HG03575 (cell line): ENCODE measurements around the gene PRKCA.
"Not testable (repeated sequence)": the region's sequence is repeated elsewhere in the genome, so short reads cannot be mapped to it uniquely, and the experiment has no call there.

Experiments used
- ATAC-seq: cut with Tn5 transposase; IDR thresholded peaks from one replicate; pipeline ENCODE4 v1.9.1; 2021; ENCODE audit not compliant: unreplicated experiment, insufficient number of reproducible peaks, low FRiP score; ENCODE audit errors: extremely low read depth

Gene PRKCA

DNA sequence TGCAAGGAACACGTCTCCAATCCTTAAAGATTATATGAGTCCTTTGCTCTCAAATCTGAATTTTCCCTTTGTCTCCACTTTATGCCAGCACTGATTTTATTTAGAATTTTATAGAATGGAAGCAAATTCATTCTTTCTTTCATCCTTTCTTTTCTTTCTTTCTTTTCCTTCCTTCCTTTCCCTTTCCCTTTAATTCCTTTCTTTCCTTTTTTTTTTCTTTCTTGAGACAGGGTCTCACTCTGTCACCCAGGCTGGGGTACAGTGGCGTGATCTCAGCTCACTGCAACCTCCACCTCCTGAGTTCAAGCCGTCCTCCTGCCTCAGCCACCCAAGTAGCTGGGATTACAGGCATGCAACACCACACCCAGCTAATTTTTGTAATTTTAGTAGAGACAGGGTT is 187.2 kb downstream of the PRKCA start:
- ATAC-seq: not testable (repeated sequence)

DNA sequence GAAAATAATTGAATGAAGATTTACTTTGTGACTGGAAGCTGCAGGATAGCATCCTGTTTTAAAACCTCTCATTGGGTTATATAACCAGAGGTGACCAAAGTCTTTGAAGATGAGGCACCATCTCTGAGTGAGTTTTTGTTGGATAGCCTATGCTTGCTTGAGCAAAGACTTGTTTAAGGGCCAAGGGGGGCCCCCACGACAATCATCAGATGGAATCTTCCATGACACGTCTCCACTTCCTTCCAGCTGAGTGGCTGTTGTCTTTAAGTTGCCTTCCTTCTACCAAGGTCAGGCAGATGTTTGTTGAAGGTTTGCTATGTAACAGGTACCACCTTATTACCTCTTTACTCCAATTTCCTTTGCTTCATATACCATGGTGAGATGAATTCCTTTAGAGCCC is 188.8 kb downstream of the PRKCA start:
- no peak for ATAC-seq

DNA sequence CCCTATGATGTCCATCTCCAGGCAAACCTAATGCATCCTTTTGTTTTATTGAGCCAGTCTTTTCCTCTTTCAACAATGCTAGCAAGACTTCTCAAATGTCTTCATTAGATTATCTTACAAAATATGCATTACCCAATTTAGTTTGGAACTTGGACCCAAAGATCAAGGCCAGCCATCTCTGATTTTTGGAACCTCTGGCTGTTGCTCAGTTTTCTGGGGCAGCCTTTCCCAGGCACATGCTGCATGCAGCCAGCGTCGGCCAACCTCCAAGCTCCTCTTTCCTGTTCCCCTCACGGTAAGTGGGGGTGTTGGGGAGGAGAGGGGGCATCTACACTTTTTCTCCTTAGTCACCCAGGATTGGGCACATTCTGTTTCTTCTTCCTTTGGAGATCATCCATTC is 189.3 kb downstream of the PRKCA start:
- ATAC-seq: no peak

DNA sequence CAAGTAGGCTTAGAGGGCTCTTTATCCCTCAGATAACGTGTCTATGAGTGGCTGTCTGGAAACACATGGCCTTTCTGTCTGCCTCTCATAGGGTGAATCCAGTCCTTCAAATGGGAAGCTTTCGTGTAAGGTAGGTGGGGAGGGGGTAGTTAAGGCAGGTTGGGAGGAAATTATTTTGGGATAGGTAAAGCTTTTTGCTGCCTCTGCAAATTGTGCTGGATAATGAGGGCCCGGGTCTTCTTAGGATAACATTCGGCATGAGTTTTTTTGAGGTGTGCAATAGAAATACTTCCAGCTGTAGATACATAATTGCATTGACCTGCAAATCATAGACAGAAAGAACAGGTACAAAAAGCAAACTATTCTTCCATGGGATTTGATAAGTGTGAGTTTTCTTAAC is 189.7 kb downstream of the PRKCA start:
- ATAC-seq: no peak

DNA sequence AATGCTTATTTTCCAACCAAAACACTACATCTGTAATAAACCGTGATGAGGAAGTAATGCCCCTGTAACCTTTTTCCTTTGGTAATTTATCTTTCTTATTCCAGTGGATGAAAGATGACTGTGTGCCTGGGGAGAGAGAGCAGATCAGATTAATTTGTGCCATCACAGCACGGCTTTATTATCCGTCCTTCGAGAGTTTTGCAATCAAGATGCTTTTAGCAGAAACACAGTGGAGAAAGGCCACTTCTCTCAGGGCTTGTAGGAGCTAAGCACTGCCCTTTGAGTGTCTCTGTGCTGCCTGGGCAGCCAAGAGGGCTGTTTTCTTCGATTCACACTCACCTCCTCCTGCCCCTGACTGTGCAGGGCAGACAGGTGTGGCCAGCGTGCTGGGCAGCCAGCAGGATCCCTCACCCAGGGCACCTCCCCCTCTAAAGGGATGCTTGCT is 190.2 kb downstream of the PRKCA start:
- ATAC-seq: no peak

DNA sequence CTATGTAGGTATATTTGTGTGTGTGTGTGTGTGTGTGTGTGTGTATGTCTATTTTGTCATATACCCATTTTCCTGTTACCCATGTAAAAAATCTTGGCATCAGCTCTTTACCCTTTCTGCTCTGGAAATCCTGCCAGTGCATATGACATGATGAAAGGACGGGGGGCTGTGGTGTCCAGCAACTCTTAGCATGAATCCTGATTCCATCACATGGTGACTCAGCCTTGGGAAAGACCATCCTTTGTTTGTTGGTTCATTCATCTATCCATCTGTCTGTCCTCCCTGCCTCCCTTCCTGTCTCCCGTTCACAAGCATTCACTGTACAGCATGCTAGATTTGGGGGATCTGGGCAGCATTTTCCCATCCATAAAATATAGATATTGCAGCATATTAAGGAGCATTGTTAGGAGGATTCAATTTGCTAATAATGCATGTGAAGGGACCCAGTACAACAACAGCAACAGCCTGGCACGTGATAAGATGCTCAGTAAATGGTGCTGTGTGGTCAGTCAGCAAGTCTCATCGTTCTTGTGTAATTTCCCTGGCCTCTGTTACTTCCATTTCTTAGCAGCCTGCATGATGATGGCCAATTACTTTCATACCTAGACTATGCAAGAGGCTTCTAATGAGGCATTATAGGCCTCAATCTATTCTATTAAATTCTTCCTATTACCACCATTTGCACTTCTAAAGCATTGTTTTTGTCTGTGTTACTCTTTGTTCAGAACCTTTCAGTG is 191.0 kb downstream of the PRKCA start:
- no peak for ATAC-seq

DNA sequence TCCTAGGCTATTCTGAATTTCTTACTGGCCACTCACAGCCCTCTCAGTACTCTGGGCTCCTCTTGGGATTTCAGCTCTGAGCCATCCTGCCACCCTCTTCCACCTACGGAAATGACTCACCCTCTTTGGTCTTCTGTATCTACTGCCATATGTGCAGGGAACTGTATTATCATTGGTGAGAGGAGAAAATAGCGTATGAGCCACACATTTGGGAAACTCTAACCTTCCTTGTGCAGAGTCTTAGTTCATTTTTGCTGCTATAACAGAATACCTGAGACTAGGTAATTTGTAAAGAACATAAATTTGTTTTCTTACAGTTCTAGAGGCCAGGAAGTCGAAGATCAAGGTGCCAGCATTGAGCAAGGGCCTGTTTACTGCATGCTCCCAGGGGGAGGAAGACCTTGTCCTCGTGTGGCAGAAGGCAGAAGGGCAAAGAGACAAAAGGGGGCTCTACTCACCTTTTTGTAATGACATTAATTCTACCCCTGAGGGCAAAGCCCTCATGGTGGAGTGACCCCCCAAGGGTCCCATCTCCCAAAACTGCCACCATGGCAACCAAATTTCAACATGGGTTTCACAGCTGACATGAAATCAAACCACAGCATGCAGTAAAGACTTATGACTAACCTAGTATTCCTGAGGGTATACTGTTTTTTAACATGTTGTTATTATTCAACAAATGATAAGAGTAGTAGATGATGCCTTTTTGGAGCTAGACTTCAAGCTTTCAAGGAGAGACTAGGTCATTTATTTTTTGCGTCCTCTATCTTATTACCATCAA is 191.8 kb downstream of the PRKCA start:
- no peak for ATAC-seq

DNA sequence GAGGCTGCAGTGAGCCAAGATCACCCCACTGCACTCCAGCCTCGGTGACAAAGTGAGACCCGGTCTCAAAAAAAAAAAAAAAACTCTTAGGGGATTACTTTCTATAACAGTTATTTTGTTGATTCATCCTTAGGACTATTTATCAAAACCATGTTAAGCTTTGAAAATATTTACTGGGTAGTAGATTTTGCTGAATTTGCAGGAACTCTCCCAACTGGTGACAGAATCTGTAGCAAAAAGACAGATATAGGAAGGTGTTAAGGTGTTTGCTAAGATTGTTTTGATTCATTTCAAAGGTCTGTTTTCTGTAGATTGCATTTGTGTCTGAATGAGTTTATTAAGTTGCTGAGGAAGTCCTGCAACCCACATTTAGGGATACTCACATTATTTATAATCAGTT is 192.6 kb downstream of the PRKCA start:
- no peak for ATAC-seq

DNA sequence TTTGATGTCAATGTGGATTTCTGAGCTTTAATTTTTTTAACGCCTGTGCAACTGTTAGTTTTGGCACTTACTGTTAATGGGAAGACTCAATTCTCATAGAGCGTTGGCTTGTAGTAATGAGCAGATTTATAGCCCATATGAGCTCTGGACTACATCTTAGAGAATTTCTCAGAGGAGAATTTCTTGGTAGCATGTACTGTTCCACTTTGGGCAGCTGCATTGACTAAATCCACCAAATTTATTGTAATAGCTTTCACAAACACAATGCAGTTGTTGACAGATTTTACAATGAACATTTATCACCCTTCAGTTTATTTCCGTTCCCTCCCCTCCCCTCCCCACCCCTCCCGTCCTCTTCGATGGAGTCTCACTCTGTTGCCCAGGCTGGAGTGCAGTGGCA is 193.9 kb downstream of the PRKCA start:
- no peak for ATAC-seq

DNA sequence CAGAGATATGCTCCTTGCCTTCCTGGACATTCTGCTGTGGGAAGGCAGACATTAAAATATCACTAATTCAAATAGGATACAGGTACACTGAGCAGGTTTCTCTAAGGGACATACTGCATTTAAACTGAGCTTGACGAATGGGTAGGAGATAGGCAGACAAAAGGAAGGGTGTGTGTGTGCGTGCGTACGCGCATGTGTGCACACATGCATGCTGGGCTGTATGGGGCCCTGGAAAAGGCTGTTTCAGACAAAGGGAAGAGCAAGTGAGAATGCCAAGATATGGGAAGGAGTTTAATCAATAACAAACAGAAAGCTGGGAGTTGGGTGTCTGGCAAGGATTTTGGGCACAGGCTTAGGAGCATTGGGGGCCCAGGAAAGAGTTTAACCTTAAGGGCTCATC is 196.2 kb downstream of the PRKCA start:
- ATAC-seq: no peak

DNA sequence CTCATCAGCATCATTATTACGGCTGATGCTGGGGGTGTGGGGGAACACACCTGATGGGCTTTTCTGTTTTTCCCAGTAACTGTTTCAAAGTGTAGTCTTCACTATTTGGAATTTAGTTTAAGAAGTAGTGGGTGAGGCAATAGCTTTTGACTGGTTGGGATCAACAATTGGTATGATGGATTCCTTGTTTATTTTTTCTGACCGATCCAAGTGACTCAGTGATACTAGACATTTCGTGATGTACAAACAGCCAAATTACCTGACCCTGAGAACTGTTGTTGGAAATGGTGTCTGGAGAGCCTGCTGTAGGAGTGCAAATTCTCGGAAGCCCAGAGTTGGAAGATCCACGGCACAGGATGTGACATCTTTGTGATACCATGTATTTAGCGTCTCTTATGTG is 204.2 kb downstream of the PRKCA start:
- ATAC-seq: no peak

DNA sequence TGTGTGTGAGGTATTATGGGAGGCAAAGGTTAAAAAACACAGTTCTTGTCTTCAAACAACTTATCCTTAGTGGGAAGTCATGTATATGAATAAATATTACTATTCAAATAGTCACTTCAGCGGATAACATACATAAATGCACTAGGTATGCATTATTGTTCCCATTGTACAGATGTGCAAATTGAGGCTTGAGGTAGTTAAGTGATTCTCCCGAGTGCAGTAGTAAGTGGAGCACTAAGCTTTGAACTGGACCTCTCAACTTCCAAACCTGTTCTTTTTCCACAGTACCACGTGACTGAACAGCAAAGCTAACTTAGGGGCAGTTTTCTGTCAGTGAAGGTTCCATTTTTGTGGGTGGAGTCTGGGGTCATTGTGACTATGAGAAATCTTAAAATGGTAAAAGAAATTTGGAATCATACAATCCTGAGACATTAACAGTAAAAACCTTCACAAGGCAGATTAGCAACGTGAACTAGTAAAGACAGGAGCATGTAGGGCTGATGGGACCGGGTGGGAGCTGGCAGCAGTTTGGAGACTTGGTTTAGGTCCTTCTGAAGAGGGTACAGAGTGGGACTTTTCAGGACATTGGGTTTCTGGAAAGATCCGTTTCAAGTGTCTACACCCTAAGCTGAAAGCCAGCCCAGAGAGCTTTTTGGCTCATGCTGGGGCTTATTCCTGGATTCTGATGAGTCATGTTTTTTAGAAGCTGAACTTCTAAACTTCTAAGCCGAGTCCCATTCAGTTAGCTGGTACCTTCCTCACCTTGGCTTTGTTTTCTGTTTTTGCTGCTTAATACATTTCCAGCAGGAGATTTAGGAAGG is 204.9 kb downstream of the PRKCA start:
- no peak for ATAC-seq

DNA sequence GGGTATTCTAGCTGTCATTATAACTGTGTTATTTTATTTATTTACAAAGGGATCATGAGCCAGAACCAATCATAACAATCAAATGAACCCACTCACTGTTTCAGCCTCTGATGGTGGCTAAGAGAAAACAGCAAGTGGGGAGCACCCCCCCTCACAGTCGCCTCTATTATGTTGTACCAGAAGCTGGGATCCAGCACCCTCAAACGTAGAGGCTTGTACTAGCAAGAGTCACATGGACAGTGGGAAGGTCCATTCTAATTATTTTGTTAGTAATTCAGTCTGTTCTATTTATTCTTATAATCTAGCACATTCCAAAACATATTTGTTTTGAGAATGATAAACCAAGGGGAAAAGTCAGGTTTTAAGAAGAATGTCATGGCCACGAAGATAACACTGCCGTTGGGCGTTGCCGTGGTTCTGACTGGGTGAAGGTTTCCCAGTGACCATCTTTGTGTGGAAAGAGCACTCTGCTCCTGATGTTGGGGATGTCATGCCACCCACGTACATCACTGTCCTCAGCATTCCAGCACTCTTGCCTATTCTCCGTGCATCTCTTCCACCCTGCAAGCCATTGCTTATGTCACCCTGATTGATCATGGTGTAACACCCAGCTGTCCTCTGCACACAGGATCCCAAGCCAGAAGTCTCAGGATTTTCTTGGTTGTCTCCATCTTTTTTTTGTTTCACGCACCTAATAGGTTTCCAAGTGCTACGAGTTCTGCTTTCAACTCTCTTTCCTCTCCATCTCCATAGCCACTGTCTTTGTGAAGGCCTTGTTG is 205.8 kb downstream of the PRKCA start:
- ATAC-seq: no peak

DNA sequence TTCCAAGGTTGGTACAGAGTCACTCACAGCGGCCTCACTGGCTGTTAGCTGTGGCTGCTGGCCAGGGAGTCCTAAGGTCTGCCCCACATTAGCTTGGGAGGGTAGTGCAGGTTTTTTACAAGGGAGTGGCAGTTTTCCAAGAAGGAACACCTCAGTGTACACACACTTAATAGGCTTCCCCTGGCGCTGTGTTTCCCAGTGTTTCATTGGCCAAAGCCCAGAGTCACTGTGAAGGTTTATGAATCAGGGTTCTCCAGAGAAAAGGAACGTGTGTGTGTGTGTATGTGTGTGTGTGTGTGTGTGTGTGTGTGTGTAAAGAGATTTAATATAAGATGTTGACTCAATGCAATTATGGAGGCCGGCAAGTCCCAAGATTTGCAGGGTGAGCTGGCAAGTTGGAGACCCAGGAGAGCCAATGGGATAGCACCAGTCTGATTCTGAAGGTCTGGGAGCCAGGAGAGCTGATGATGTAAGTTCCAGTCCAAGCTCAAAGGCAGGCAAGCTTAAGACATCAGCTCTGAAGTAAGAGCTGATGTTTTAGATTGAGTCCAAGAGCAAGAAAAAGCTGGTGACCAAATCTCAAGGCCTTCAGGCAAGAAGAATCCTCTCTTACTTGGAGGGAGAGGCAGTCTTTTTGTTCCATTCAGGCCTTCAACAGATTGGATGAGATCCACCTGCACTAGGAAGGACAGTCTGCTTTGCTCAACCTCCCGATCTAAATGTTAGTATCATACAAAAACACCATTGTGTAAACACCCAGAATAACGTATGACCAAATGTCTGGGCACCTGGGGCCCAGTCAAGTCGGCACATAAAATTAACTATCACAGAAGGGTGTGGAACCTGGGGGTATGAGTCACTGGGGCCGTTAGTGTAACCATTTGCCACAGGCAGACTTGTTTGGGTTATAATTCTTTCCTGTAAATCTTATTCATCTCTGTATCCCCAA is 206.8 kb downstream of the PRKCA start:
- ATAC-seq: no peak

DNA sequence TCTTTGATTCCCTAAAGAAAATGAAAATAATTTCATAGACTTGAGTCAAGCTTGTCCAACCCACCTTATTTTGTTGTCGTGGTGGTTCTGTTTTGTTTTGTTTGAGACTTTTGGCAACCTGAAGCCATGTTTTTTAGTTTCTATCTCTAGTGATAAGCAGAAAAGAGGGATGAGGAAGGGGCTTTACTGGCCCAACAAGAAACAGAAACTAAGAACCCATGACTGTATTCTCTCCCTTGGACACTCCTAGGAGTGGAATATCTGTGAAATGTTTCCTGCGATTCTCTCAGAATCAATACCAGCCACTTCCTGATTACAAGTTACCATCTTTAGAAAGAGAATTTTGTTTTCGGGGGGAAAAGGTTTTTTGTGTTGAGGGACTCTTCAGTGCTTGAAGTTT is 207.5 kb downstream of the PRKCA start:
- ATAC-seq: no peak

DNA sequence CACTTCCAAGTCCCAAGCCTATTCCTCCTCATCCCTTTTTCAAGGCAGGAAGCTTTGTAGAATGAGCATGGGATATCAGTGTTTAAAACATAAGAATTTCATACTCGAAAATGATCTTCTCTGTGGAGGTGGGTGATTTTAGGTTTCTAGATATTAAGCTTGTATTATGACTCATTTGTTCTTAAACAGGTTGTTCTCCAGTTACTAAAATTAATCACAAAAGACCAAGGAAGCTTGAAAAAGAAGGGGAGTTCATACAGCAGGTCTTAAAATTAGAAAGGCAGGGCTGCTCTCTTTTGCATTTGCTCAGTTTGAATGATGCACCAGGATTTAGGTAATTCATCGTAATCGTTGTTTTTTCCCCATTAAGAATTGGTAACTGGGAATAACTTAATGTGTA is 208.7 kb downstream of the PRKCA start:
- no peak for ATAC-seq

DNA sequence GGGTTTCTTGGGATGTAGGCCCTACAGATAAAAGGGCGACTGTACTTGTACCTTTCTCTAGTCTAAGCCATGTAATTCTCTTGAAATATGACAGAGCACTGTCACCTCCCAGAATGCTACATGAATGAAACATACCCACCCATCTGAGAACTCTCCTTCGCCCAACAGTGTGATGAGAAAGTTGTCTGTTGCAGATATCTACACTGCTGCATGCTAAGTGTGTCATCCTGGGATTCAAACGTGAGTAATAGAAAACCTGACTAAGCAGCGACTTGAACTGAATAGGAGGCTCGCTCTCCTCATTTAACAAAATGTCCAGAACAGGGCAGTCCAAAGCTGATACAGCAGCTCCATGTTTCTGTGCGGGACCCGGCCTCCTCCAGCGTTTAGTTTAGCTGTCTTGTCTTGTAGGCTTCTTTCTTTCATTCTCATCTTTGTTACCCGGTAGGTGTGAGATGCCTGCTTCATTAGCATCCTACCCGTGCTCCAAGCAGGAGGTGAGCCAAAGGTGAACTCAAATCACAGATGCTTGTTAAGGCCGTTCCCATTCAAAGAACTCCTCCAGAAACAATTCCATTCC is 211.9 kb downstream of the PRKCA start:
- no peak for ATAC-seq

DNA sequence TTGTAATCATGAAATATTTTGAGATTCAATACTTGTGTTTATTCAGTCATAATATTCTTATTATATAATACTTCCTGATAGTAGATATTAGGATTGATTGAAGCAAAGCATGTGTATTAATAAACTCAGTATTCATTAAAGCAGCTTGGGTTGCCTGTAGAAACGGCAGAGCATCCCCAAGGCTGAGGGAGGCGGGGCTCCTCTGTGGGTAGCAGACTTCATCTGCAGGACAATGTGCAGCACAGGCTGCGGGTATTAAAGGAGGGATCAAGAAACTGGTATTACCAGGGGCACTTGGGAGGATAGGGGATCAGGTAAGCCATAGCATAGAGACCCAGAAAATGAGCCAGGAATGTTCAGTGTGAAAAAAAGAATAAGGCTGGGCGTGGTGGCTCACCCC is 213.6 kb downstream of the PRKCA start:
- no peak for ATAC-seq
